Muscle layer of colon (tissue), 2 donors: Measurements from ENCODE around the gene NAV2.
A peak's percentile ranks its signal among the peaks of the same experiment; 100 is the strongest.

Source experiments
- H3K27ac ChIP-seq: one replicate; pipeline ENCODE4 v1.7.0; 2013; ENCODE audit warnings: low read depth, mild to moderate bottlenecking, low read length, moderate library complexity
- H3K27me3 ChIP-seq, 2 donors: one replicate each; pipeline ENCODE4 v1.7.0; 2013; ENCODE audit warnings: low read length in 2 of 2, mild to moderate bottlenecking in 2 of 2; ENCODE audit not compliant: insufficient read depth in 2 of 2, control insufficient read depth in 1 of 2
- H3K36me3 ChIP-seq: one replicate; pipeline ENCODE4 v1.7.0; 2013; ENCODE audit warnings: mild to moderate bottlenecking, low read length; ENCODE audit not compliant: insufficient read depth
- H3K4me1 ChIP-seq: one replicate; pipeline ENCODE4 v1.7.0; 2013; ENCODE audit warnings: mild to moderate bottlenecking, low read length; ENCODE audit not compliant: insufficient read depth
- H3K4me3 ChIP-seq, 2 donors: one replicate each; pipeline ENCODE4 v1.7.0; 2013; ENCODE audit warnings: low read length in 2 of 2, low read depth in 1 of 2, mild to moderate bottlenecking in 1 of 2, moderate library complexity in 1 of 2
- H3K9ac ChIP-seq: one replicate; pipeline ENCODE4 v1.7.0; 2013; ENCODE audit warnings: low read length
- H3K9me3 ChIP-seq: one replicate; pipeline ENCODE4 v1.7.0; 2013; ENCODE audit warnings: mild to moderate bottlenecking, low read length
- donor health status: abdominal sarcoma.
- donor health status: Adenocarcinoma of cecum.

Gene NAV2

DNA sequence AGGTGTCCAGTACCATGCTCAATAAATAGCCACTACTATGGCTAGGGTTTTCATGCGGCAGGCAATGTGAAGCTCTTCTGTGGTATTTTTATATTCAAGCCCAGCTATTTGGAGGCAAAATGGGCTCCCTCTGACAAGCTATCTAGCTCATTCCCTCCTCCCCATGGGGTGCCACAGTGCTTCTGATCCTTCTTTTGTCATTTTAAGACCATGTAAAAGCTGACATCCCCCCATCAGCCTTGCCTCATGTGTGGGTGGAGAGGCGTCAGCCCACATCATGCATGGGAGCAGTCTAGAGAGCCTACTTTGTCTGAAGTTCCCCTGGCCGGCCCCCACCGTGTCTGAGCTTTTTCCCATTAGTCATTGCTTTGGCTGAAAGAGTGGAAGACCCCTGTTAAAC is 59.8 kb downstream of the NAV2 start:
- Histone ChIP-seq H3K27me3 (no peaks in the 10 kb centered on the region), H3K9ac (no peak overlapping the region), H3K36me3 (no peaks in the 10 kb centered on the region), H3K4me3 (no peak overlapping the region), H3K4me1 (peaks cover 22% of the 10 kb centered on the region), H3K27ac (no peak overlapping the region), H3K9me3 (no peaks in the 10 kb centered on the region)

DNA sequence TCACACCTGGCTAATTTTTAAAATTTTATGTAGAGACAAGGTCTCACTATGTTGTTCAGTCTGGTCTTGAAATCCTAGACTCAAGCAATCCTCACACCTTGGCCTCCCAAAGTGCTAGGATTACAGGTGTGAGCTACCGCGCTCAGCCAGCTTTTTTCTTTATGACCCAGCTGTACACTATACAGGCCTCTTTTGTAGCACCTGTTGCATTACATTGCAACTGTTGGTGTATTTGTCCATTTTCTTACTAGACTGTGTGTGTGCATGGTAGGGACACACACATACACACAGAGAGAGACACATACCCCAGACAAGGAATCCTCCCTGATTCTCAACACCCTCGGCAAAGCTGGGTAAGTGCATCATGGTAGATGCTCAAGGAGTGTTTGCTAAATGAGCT is 61.7 kb downstream of the NAV2 start:
- H3K27ac ChIP-seq = no peak overlapping the region
- no peak overlapping the region for H3K4me3 ChIP-seq
- no peaks in the 10 kb centered on the region for H3K36me3 ChIP-seq
- H3K9ac ChIP-seq = no peak overlapping the region
- H3K4me1 ChIP-seq = peaks cover 21% of the 10 kb centered on the region
- no peaks in the 10 kb centered on the region for H3K27me3 ChIP-seq
- no peaks in the 10 kb centered on the region for H3K9me3 ChIP-seq

DNA sequence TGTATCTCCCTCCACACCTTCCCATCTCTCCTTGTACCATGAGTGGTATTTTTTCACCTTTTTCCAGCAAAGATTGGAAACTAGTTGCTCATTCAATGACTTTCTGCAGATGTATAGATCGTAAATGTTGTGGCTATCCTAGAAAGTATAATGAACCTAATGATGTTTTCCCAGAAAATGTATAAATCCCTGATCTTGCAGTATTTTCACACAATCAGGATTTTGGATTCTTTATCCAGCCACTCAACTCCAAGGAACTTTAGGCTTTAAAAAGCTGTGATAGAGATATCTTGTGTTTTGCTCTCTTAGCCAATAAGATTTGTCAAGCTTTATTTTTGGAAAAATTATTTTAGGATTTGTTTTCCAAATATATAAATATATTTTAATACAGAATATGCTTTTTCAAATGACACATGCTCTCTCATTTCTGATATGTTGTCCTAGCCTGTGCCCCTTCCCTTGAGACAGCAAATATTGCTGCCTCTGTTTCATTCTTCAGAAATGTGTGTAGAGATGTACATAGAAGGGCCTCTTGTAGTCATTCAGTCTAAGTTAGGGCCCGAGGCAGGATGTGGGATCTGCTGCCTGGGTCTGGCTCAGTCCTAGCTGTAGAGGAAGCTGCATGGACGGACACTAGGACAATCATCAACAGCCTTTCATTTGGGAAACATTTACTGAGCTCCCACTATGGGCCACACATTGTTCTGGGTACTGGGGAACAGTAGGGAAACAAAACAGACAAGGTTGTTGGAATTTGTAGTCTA is 62.4 kb downstream of the NAV2 start:
- Histone ChIP-seq H3K36me3 (no peaks in the 10 kb centered on the region), H3K27me3 (no peaks in the 10 kb centered on the region), H3K9me3 (no peaks in the 10 kb centered on the region), H3K27ac (no peak overlapping the region), H3K4me3 (no peak overlapping the region), H3K9ac (no peak overlapping the region), H3K4me1 (peaks cover 21% of the 10 kb centered on the region)

- H3K27ac ChIP-seq = no peak overlapping the region
- H3K4me3 ChIP-seq = no peak overlapping the region
- peaks cover 21% of the 10 kb centered on the region for H3K4me1 ChIP-seq
- no peaks in the 10 kb centered on the region for H3K27me3 ChIP-seq
- H3K36me3 ChIP-seq = no peaks in the 10 kb centered on the region
- no peak overlapping the region for H3K9ac ChIP-seq
- H3K9me3 ChIP-seq = no peaks in the 10 kb centered on the region
Observed at GRCh38 chr11:19775622-19776021, 63.0 kb downstream of the NAV2 start.

- H3K9ac ChIP-seq = no peak overlapping the region
- no peaks in the 10 kb centered on the region for H3K9me3 ChIP-seq
- H3K4me3 ChIP-seq = peak overlapping the region; percentile 22 to 29
- H3K27me3 ChIP-seq = no peaks in the 10 kb centered on the region
- no peaks in the 10 kb centered on the region for H3K36me3 ChIP-seq
- H3K4me1 ChIP-seq = peaks cover 21% of the 10 kb centered on the region
- no peak overlapping the region for H3K27ac ChIP-seq
Observed at GRCh38 chr11:19777039-19777376, 64.4 kb downstream of the NAV2 start.

DNA sequence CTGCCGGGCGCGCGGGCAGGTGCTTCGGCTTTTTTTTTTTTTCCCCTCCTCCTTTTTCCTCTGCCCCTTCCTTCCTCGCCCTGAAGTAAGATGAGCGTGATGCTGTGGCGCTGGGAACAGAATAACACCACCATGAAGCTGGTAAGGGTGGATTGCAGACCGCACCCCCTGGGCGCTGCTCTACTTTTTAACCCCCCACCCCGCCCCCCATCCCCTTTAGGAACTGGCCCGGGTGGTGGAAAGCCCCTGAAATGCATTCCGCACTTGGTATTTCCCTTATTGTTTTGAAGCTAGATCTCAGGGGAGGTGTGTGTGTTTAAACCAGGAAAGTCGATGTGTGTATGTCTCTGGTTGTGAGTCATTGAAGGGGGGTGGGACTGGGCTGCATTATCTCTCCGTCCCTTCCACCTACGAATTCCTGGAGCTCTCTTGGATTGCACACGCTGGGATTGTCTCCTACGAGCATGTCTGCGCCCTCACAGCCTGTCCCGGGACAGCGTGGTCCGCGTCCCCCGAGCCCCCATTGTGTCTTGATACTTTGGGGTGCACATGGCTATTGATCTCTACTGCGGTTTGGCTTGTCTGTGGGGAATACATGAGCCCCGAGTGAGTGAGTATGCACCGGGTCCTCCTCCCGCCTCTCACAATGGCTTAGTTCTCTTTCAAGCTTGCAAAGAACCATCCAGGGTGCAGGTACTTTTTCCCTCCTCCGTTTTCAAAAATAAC is 64.9 kb downstream of the NAV2 start:
- H3K9ac ChIP-seq = no peak overlapping the region
- H3K4me3 ChIP-seq = peak overlapping the region; percentile 22 to 29
- H3K9me3 ChIP-seq = no peaks in the 10 kb centered on the region
- no peak overlapping the region for H3K27ac ChIP-seq
- peaks cover 21% of the 10 kb centered on the region for H3K4me1 ChIP-seq
- no peaks in the 10 kb centered on the region for H3K36me3 ChIP-seq
- no peaks in the 10 kb centered on the region for H3K27me3 ChIP-seq

GRCh38 chr11:19779740-19780139 is 67.1 kb downstream of the NAV2 start:
- Histone ChIP-seq H3K27ac (no peak overlapping the region), H3K4me1 (peaks cover 21% of the 10 kb centered on the region), H3K9me3 (no peaks in the 10 kb centered on the region), H3K27me3 (no peaks in the 10 kb centered on the region), H3K9ac (no peak overlapping the region), H3K36me3 (no peaks in the 10 kb centered on the region), H3K4me3 (no peak overlapping the region)

DNA sequence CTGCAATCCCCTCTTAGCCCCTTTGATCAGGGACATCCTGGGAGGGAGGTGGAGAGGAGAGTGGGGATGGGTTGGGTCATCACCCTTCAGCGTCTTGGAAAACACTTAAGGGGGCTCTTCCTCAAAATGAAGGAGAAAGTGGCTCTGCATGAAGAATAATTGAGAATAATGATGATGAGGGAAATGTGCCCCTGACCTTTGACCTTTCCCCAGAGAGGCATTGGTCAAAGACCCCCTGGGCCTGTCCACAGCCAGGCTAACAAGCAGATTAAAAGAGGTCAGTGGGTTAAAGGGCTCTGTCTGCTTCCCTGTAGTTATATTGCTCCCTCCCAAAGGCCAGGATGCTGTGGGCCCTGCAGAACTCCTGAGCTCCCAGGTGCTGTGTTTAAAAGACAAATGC is 68.7 kb downstream of the NAV2 start:
- Histone ChIP-seq H3K4me1 (peaks cover 17% of the 10 kb centered on the region), H3K9me3 (no peaks in the 10 kb centered on the region), H3K27ac (no peak overlapping the region), H3K27me3 (no peaks in the 10 kb centered on the region), H3K36me3 (no peaks in the 10 kb centered on the region), H3K9ac (no peak overlapping the region), H3K4me3 (no peak overlapping the region)

DNA sequence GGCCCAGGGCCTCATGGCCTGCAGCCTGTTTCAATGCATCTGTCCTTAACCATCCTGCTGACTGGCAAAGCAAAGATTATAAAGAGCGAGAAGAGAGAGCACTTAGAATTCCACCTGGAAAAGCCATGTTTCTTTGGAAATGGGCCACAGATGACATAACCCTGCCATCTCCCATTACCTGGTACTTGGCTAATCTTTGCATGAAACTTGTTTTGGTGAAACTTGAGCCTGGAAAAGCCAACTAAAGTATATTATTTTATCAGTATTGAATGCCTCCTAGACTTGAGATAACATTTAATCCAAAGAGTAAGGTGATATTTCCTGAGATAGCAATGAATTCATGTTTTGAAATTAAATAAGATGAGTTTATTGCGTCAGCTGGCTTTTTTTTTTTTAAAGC is 72.6 kb downstream of the NAV2 start:
- Histone ChIP-seq H3K9me3 (no peaks in the 10 kb centered on the region), H3K9ac (no peak overlapping the region), H3K36me3 (no peaks in the 10 kb centered on the region), H3K27ac (no peak overlapping the region), H3K4me3 (no peak overlapping the region), H3K27me3 (no peaks in the 10 kb centered on the region), H3K4me1 (peaks cover 19% of the 10 kb centered on the region)

DNA sequence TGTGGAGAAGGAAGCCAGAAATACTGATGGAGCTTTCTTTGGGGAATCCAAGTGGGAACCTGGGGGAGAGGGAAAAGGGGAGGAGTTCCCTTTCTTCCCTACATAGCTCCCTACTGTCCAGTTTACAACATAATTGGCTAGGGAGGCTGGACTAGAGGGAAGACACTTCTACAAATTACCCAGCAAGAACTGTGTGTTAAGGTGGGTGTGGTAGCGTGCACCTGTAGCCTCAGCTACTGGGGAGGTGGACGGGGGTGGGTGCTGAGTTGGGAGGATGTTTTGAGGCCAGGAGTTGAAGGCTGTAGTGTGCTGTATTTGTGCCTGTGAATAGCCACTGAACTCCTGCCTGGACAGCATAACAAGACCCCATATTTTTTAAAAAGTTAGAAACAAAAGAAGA is 74.0 kb downstream of the NAV2 start:
- H3K4me1 ChIP-seq = peaks cover 31% of the 10 kb centered on the region
- H3K27me3 ChIP-seq = no peaks in the 10 kb centered on the region
- H3K9me3 ChIP-seq = no peaks in the 10 kb centered on the region
- no peak overlapping the region for H3K4me3 ChIP-seq
- H3K27ac ChIP-seq = no peak overlapping the region
- H3K9ac ChIP-seq = no peak overlapping the region
- H3K36me3 ChIP-seq = peaks cover 9% of the 10 kb centered on the region

GRCh38 chr11:19788435-19788834 is 75.8 kb downstream of the NAV2 start:
- Histone ChIP-seq H3K4me1 (peaks cover 41% of the 10 kb centered on the region), H3K27me3 (no peaks in the 10 kb centered on the region), H3K9me3 (no peaks in the 10 kb centered on the region), H3K4me3 (no peak overlapping the region), H3K36me3 (peaks cover 9% of the 10 kb centered on the region), H3K27ac (no peak overlapping the region), H3K9ac (no peak overlapping the region)

- H3K36me3 ChIP-seq = peaks cover 9% of the 10 kb centered on the region
- peaks cover 41% of the 10 kb centered on the region for H3K4me1 ChIP-seq
- H3K9ac ChIP-seq = no peak overlapping the region
- peak overlapping the region; percentile 61 for H3K27ac ChIP-seq
- no peaks in the 10 kb centered on the region for H3K27me3 ChIP-seq
- H3K9me3 ChIP-seq = no peaks in the 10 kb centered on the region
- H3K4me3 ChIP-seq = no peak overlapping the region
Observed at GRCh38 chr11:19789245-19789644, 76.6 kb downstream of the NAV2 start.
